NCI-H510A (cell line): Measurements from ENCODE around the gene TSPAN1.
A peak's percentile ranks its signal among the peaks of the same experiment; 100 is the strongest.

Experiments
- DNase-seq: peaks from one replicate; lab custom pipeline; 2025; lab: John Stamatoyannopoulos, UW

TSPAN1 gene

GRCh38 chr1:46160212-46160611, 14.7 kb upstream of the TSPAN1 start:
- no peak for DNase-seq

GRCh38 chr1:46166521-46167462, 8.1 kb upstream of the TSPAN1 start:
- no peak for DNase-seq

- DNase-seq = no peak
Measured at GRCh38 chr1:46168477-46168876, 6.4 kb upstream of the TSPAN1 start.

GRCh38 chr1:46169811-46170454, 5.0 kb upstream of the TSPAN1 start:
- DNase-seq = no peak

GRCh38 chr1:46171351-46171750, 3.5 kb upstream of the TSPAN1 start:
- no peak for DNase-seq

- DNase-seq = peak; percentile 89
Measured at GRCh38 chr1:46171871-46172270, 3.0 kb upstream of the TSPAN1 start.

- no peak for DNase-seq
Measured at GRCh38 chr1:46172321-46172720, 2.6 kb upstream of the TSPAN1 start.

GRCh38 chr1:46173361-46173856, 1.5 kb upstream of the TSPAN1 start:
- DNase-seq = peak; percentile 61

GRCh38 chr1:46175243-46175642, 356 bp downstream of the TSPAN1 start:
- DNase-seq = no peak

GRCh38 chr1:46176211-46176865, 1.5 kb downstream of the TSPAN1 start, which contains the start of gene P3R3URF:
Gene P3R3URF (minus strand): TSS chr1:46176488. CDS start chr1:46176471, 17 bp downstream.
- no peak for DNase-seq

GRCh38 chr1:46179138-46180081, 4.5 kb downstream of the TSPAN1 start:
- DNase-seq = peak; percentile 84

- DNase-seq = peak; percentile 74
Measured at GRCh38 chr1:46180082-46180616, 5.3 kb downstream of the TSPAN1 start.

GRCh38 chr1:46181343-46182260, 6.7 kb downstream of the TSPAN1 start:
- DNase-seq = no peak

- peak; percentile 82 for DNase-seq
Measured at GRCh38 chr1:46183079-46183847, 8.4 kb downstream of the TSPAN1 start.

GRCh38 chr1:46183926-46184557, 9.2 kb downstream of the TSPAN1 start:
- no peak for DNase-seq

- no peak for DNase-seq
Measured at GRCh38 chr1:46184920-46185658, 10.2 kb downstream of the TSPAN1 start.

GRCh38 chr1:46186076-46186475, 11.2 kb downstream of the TSPAN1 start:
- no peak for DNase-seq
